AG10803 (cell line): Measurements from ENCODE around the gene HAUS8.

Source experiments
- DNase-seq: peaks from one replicate; pipeline ENCODE4 v3.0.0; 2010; ENCODE audit warnings: low read depth
- H3K4me3 ChIP-seq: 2 replicates; pipeline ENCODE4 v1.5.1; 2011; ENCODE audit warnings: mild to moderate bottlenecking, low read length, control low read depth
- TF ChIP-seq, protein P1 (sequence below): conservative IDR thresholded peaks from 2 replicates; pipeline ENCODE4 v1.5.1; 2011; ENCODE audit warnings: mild to moderate bottlenecking, low read length, control low read depth, inconsistent platforms

The HAUS8 gene

DNA sequence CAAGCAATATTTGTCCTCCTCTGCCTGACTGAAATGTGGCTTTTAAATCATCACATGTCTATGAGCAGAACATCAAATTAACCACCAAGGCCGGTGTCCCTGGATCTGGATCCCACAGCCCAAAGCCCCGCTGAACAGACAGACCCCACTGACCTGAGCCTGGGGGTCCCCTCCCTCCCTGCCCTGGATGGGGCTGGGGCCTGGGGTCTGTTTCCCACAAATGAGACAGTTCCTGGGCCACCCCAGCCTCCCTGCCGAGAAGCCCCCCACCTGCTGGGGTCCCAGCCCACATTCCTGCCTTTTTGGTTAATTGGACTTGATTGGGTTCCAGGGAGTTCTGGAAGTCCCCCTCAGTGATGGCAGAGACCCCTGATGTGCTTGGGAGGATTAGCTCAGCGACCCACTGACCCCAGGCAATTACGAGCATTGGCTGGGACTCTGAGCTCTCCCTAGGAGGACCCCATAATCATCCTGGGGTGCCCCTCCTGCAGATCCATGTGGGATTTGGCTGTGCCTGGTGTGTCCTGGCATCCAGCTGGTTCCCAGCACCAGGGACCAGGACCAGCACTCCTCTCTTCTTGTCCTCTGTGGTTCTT lies 29.2 kb downstream of the HAUS8 start:
- TF ChIP-seq, protein P1, sequence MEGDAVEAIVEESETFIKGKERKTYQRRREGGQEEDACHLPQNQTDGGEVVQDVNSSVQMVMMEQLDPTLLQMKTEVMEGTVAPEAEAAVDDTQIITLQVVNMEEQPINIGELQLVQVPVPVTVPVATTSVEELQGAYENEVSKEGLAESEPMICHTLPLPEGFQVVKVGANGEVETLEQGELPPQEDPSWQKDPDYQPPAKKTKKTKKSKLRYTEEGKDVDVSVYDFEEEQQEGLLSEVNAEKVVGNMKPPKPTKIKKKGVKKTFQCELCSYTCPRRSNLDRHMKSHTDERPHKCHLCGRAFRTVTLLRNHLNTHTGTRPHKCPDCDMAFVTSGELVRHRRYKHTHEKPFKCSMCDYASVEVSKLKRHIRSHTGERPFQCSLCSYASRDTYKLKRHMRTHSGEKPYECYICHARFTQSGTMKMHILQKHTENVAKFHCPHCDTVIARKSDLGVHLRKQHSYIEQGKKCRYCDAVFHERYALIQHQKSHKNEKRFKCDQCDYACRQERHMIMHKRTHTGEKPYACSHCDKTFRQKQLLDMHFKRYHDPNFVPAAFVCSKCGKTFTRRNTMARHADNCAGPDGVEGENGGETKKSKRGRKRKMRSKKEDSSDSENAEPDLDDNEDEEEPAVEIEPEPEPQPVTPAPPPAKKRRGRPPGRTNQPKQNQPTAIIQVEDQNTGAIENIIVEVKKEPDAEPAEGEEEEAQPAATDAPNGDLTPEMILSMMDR: no peak

DNA sequence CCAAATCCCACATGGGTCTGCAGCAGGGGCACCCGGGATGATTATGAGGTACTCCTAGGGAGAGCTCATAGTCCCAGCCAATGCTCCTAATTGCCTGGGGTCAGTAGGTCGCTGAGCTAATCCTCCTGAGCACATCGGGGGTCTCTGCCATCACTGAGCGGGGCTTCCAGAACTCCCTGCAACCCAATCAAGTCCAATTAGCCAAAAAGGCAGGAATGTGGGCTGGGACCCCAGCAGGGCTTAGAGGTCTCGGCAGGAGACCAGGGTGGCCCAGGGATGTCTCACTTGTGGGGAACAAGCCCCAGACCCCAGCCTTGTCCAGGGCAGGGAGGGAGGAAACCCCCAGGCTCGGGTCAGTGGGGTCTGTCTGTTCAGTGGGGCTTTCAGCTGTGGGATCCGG lies 31.5 kb downstream of the HAUS8 start:
- H3K4me3 ChIP-seq: no peak overlapping the region
- DNase-seq: no peak
- TF ChIP-seq, protein P1: no peak

More for the DNA sequence above, 29.2 kb downstream of the HAUS8 start:
- DNase-seq: no peak
- no peak overlapping the region for H3K4me3 ChIP-seq

DNA sequence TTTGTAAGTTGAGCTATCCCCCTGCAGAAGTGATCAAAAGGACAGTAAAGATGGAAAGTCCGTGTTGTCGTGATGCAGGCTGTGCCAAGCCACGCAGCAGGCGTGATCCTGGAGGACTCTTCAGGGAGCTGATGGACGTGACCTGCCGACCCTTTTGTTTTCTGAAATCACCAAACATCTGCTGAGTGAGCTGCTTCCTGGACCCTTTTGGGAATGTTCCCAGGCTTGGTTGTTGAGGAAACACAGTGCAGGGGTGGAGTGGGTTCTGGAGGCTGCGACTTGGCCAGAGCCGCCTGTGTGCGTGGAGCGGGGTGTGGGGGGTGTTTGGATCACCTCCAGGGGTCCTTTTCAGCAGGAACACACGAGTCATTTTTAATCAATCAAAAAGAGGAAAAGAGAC lies 33.3 kb downstream of the HAUS8 start:
- no peak overlapping the region for H3K4me3 ChIP-seq
- peak; percentile 8 for DNase-seq
- TF ChIP-seq, protein P1: no peak

DNA sequence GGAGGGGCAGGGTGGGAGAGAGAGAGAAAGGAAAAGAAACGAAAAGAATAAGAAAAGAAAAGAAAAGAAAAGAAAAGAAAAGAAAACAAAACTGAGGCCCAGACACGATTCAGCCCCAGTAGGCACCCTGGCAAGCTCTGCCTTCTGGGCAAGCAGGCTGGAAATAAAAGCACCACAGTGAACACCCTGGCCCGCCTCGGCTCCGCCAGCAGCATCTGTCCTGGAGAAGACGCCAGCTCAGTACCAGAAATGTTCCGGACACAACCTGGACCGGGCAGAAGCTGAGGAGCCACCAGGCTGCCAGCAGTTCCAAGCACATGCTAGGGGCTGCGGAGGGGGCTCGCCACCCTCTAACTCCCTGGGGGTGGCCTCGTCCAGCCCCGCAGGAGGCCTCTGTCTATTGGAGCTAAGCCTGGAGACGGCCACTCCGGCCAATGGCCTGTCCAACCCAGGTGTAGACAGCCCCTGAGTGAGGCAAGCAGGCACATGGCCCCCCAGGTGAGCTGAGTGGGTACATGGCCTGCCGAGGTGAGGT lies 37.2 kb downstream of the HAUS8 start:
- TF ChIP-seq, protein P1: no peak
- H3K4me3 ChIP-seq: no peak overlapping the region
- no peak for DNase-seq

DNA sequence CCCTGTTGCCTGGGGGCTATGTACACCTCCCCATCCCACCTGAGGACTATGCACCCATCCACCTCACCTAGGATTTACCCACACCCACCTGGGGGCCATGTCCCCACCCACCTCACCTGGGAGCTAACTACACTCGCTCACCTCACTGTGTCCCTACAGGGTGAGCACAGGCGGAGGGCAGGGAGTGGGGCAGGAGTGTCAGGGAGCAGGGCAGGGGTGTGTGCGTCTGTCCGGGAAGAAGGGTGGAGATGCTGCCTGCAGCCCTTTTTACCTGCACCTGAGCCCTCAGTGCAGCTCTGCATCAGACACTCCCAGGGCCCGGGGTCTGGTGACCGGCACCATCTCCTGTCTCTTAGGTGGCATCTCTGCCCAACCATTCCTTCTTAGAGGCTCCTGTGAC lies 38.1 kb downstream of the HAUS8 start:
- H3K4me3 ChIP-seq: no peak overlapping the region
- no peak for DNase-seq
- TF ChIP-seq, protein P1: no peak

DNA sequence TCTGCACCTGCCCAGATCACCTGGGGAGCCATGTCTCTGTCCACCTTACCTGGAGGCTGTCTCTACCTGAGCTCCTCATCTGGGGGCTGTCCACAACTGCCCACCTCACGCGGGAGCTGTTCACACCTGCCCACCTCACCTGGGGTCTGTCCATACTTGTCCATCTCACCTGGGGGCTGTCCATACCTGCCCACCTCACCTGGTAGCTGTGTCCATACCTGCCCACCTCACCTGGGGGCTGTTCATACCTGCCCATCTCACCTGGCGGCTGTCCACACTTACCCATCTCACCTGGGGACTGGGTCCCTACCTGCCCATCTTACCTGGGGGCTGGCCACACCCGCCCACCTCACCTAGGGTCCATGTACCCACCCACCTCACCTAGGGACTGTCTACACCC lies 38.6 kb downstream of the HAUS8 start:
- DNase-seq: no peak
- TF ChIP-seq, protein P1: no peak
- H3K4me3 ChIP-seq: no peak overlapping the region

DNA sequence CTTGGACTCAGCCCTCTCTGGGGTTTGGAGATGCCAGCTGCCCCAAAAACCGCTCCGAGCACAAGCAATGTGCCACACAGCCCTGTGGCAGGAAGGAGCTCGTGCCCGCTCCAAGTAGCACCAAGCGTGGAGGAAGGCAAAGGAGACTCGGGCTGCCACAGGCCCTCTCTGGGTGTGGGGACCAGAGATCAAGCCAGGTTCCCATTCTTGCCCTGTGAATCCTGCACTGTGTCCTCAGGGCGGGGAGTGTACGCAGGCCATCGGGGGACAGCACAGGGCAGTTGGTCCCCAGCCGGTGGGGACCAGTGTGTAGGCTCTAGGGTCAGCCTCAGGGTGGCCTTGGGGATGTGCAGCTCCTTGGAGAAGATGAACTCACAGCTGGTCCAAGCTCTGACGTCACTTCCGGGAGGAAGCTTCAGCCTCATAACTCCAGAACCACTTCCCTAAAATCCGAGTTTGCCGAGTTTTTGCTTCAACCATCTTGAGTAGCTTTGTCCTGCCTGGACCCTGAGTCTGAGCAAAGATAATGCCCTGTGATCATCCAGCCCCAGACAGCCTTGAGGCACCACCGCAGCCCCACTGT lies 39.3 kb downstream of the HAUS8 start:
- DNase-seq: no peak
- no peak overlapping the region for H3K4me3 ChIP-seq
- TF ChIP-seq, protein P1: no peak
